Fibroblast of skin of right biceps (primary cell): ENCODE results near the gene ANKRD12.
A peak's percentile ranks its signal among the peaks of the same experiment; 100 is the strongest.
"Not testable (repeated sequence)": the region's sequence is repeated elsewhere in the genome, so short reads cannot be mapped to it uniquely, and the experiment has no call there.

ENCODE experiments used
- DNase-seq: peaks from one replicate; pipeline ENCODE4 v3.0.0-alpha.2; 2013

Gene ANKRD12

GRCh38 chr18:9136315-9137155, at the start of gene ANKRD12:
ANKRD12 (plus strand) TSS chr18:9136781; CDS start chr18:9182433, 45,652 bp downstream.
- DNase-seq, result peak; percentile 97

GRCh38 chr18:9087144-9087543, 49.4 kb upstream of the ANKRD12 start:
- DNase-seq, result no peak

- DNase-seq, result no peak
Measured at GRCh38 chr18:9088252-9088651, 48.3 kb upstream of the ANKRD12 start.

- not testable (repeated sequence) for DNase-seq
Measured at GRCh38 chr18:9088727-9089126, 47.9 kb upstream of the ANKRD12 start.

GRCh38 chr18:9090578-9090977, 46.0 kb upstream of the ANKRD12 start:
- DNase-seq, result no peak

GRCh38 chr18:9091066-9091476, 45.5 kb upstream of the ANKRD12 start:
- no peak for DNase-seq

- DNase-seq, result no peak
Measured at GRCh38 chr18:9092665-9093064, 43.9 kb upstream of the ANKRD12 start.

GRCh38 chr18:9093109-9093508, 43.5 kb upstream of the ANKRD12 start:
- DNase-seq, result not testable (repeated sequence)

- peak; percentile 83 for DNase-seq
Measured at GRCh38 chr18:9094307-9095226, 42.0 kb upstream of the ANKRD12 start.

GRCh38 chr18:9095297-9096006, 41.1 kb upstream of the ANKRD12 start:
- DNase-seq, result peak; percentile 39

GRCh38 chr18:9096007-9096371, 40.6 kb upstream of the ANKRD12 start:
- no peak for DNase-seq

GRCh38 chr18:9096685-9097084, 39.9 kb upstream of the ANKRD12 start:
- DNase-seq, result no peak

- no peak for DNase-seq
Measured at GRCh38 chr18:9097349-9097748, 39.2 kb upstream of the ANKRD12 start.

- DNase-seq, result no peak
Measured at GRCh38 chr18:9100796-9101195, 35.8 kb upstream of the ANKRD12 start.

GRCh38 chr18:9101730-9102507, 34.7 kb upstream of the ANKRD12 start:
- DNase-seq, result peak; percentile 77

- peak; percentile 97 for DNase-seq
Measured at GRCh38 chr18:9102508-9103375, 33.8 kb upstream of the ANKRD12 start, which contains the start of gene NDUFV2. NDUFV2 (plus strand) TSS chr18:9102699; CDS start chr18:9102744, 45 bp downstream.

GRCh38 chr18:9103376-9103873, 33.2 kb upstream of the ANKRD12 start:
- no peak for DNase-seq

GRCh38 chr18:9104244-9104901, 32.2 kb upstream of the ANKRD12 start:
- DNase-seq, result no peak

- no peak for DNase-seq
Measured at GRCh38 chr18:9105420-9105819, 31.2 kb upstream of the ANKRD12 start.

- no peak for DNase-seq
Measured at GRCh38 chr18:9106094-9106493, 30.5 kb upstream of the ANKRD12 start.
